Activated T-cell treated with anti-CD3 and anti-CD28 coated beads, Interleukin-2, amount 50 U/mL, for 72 hours (primary cell): ENCODE measurements around the gene LARP7. TPM values are rescaled to one million over a fixed set of nuclear protein-coding genes. Genes with fewer than 3 reads are reported as not detected.
"Not testable (repeated sequence)": the region's sequence is repeated elsewhere in the genome, so short reads cannot be mapped to it uniquely, and the experiment has no call there.

Source experiments
- ATAC-seq, 2 donors: fragments of 150-1000 bp; cut with Tn5 transposase; replicated peaks in 1 of 2; 2 replicates each; pipeline ENCODE4 v1.10.0; 2021; ENCODE audit warnings: moderate library complexity in 2 of 2, mild to moderate bottlenecking in 1 of 2
- DNase-seq, 2 donors: peaks; one replicate each; pipeline ENCODE4 v3.0.0; 2021 to 2022; ENCODE audit warnings: mixed read lengths in 1 of 2
- H3K27ac Mint-ChIP-seq: one replicate; pipeline ENCODE4 v1.8.0; 2022; ENCODE audit warnings: mild to moderate bottlenecking, moderate library complexity, mixed read lengths
- H3K27me3 Mint-ChIP-seq: one replicate; pipeline ENCODE4 v1.8.0; 2022; ENCODE audit warnings: low read depth, mixed read lengths
- H3K36me3 Mint-ChIP-seq, 2 donors: one replicate each; pipeline ENCODE4 v1.8.0; 2022; ENCODE audit warnings: mixed read lengths in 2 of 2, mild to moderate bottlenecking in 1 of 2; ENCODE audit not compliant: insufficient read depth in 2 of 2
- H3K4me1 Mint-ChIP-seq: one replicate; pipeline ENCODE4 v1.8.0; 2022; ENCODE audit warnings: low read depth, mixed read lengths
- H3K4me3 Mint-ChIP-seq, 2 donors: one replicate each; pipeline ENCODE4 v1.8.0; 2022; ENCODE audit warnings: mild to moderate bottlenecking in 2 of 2, mixed read lengths in 2 of 2, moderate library complexity in 2 of 2
- H3K9me3 Mint-ChIP-seq, 2 donors: one replicate each; pipeline ENCODE4 v1.8.0; 2022; ENCODE audit warnings: mixed read lengths in 2 of 2
- total RNA-seq, 2 donors: library from RNA; stranded (reverse); gene quantifications; one replicate each; pipeline ENCODE4 v1.2.3, GENCODE V29; 2022

The LARP7 gene
- total RNA-seq: 10 to 100 TPM; 45.7 to 49.1 TPM

DNA sequence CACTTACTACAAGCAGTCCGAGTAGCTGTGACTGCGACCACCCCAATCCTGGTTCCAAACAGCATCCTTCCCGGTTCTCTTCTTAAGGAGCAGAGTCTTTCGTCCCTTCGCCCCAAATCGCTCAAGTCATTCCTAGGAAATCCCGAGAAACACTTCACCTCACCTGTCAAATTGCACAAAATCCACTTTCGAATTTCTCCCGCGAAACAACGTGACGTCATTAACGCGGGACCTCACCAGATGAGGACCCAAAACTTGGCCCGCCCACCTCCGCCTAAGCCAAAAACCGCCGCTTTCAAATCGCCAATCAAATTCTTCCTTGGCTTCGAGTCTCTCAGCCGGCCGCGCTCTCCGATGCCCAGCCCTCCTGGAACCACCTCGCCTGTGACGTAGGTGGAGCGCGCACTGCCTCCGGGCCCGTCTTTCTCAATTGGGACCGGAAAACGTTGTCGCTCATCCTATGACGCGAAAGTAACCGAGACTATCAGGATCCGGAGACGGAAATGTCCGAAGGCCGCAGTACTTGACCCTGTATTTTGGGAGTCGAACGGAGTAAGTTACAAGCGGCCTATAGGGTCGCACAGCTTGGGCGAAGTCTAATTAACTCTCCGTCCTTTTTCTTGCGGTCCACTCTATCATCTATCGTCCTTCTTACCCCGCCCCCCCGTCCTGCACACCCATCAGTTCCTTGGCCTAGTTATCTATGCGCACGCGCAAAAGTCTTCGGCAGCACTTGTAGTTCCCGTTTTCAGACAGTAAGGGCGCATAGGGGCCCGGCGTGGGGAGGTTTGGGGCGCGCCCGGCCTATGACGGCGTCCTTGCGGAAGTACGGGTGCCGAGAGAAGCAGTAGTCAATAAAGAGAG lies at the start of gene LARP7, which contains the start of gene ZGRF1:
TSS of gene LARP7 (plus strand) at position 456 of the 864 bp plus-strand sequence. CDS start 7,527 bp downstream, outside the sequence.
TSS of gene ZGRF1 (minus strand) at position 222 of the 864 bp plus-strand sequence. CDS start 3,733 bp downstream, outside the sequence.
- Mint-ChIP-seq H3K27me3 (no peaks in the 10 kb centered on the region), H3K9me3 (no peaks in the 10 kb centered on the region), H3K36me3 (peaks cover 0 to 9% of the 10 kb centered on the region in 2 donors), H3K4me3 (no peak within 1 kb of the TSS), H3K4me1 (peaks cover 45% of the 10 kb centered on the region), H3K27ac (no peak within 1 kb of the TSS)
- ATAC-seq (peak; percentile 96 to 97), DNase-seq (peak; percentile 96 to 98)

DNA sequence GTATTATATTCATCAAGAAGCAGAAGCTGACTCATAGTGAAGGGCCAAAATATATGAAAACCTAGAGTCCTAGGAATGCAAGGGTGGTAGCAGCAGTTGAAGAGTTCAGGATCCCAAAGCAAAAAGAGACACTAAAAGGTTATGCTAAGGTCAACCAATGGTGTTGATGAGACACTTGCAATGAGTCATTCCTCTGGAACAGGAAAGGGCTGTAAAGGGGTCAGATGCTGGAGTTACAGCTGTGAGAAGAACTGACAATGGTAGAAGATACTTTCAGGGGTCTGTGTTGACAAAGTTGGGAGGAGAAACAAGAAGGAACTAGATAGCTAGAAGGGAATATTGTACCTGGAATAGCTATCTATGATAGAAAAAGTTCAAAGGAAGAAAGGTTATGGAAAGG lies 47.7 kb upstream of the LARP7 start:
- Mint-ChIP-seq H3K4me3 (no peak overlapping the region), H3K27ac (no peak overlapping the region), H3K4me1 (peaks cover 4% of the 10 kb centered on the region), H3K27me3 (no peaks in the 10 kb centered on the region), H3K9me3 (peaks cover 0 to 7% of the 10 kb centered on the region in 2 donors), H3K36me3 (peaks cover 7 to 11% of the 10 kb centered on the region in 2 donors)
- no peak for DNase-seq
- ATAC-seq: no peak

DNA sequence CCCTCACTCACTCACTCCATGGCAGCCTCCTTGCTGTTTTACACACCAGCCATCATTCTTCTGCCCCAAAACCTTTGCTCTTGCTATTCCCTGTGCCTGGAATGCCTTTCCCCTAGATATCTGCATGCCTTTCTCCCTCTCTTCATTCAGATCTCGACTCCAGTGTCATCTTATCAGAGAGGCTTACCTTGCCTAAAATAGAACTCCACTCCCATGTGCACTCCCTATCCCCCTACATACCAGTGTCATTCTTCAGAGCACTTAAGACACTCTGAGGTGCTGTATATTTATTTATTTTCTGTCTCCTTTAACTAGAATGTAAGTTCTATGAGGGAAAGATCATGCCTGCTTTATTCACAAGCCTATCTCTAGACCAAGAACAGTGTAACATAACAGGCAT lies 45.4 kb upstream of the LARP7 start:
- peaks cover 4% of the 10 kb centered on the region for H3K4me1 Mint-ChIP-seq
- peaks cover 0 to 7% of the 10 kb centered on the region in 2 donors for H3K9me3 Mint-ChIP-seq
- H3K27me3 Mint-ChIP-seq: no peaks in the 10 kb centered on the region
- H3K36me3 Mint-ChIP-seq: peaks cover 10 to 12% of the 10 kb centered on the region in 2 donors
- no peak overlapping the region for H3K4me3 Mint-ChIP-seq
- no peak for DNase-seq
- ATAC-seq: no peak
- no peak overlapping the region for H3K27ac Mint-ChIP-seq

DNA sequence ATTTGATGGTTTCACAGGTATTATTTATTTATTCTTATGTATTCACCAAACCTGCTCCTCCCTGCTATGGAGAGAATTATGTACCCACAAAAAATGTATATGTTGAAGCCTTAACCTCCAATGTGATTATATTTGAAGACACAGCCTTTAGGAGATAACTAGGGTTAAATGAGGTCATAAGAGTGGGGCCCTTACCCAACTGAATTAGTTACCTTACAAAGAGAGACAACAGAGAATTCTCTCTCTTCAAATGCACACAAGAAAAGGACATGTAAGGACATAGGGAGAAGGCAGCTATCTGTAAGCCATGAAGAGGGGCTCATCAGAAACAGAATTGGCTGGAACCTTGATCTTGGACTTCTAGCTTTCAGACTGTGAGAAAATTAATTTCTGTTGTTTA lies 44.2 kb upstream of the LARP7 start:
- Mint-ChIP-seq H3K4me1 (peaks cover 4% of the 10 kb centered on the region), H3K27ac (peak overlapping the region; percentile 5), H3K27me3 (no peaks in the 10 kb centered on the region), H3K4me3 (no peak overlapping the region), H3K9me3 (peaks cover 0 to 7% of the 10 kb centered on the region in 2 donors), H3K36me3 (peaks cover 10 to 12% of the 10 kb centered on the region in 2 donors)
- no peak for ATAC-seq
- no peak for DNase-seq

DNA sequence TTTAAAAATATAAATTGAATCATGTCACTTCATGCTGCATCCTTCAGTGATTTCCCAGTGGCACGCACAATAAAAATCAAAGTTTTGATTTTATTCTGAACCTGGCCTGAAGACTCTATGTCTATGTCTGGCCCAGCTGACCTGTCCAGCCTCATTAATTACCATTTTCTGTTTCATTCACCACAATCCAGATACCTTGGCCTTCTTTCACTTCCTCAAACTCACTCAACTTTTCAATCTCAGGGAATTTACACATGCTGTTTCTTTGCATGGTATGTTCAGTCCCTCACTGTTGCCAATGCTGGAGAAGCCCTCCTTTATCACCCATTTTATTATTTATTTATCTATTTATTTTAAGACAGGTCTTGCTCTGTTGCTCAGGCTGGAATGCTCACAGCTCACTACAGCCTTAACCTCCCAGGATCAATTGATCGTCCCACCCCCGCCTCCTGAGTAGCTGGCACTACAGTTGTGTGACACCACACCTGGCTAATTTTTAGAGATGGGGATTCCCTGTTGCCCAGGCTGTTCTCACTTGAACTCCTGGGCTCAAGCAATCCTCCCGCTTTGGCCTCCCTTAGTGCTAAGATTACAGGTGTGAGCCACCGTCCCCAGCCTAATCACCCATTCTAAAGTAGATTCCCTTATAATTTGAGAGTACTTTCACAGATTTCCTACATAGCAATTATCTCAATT lies 43.4 kb upstream of the LARP7 start:
- no peak overlapping the region for H3K27ac Mint-ChIP-seq
- ATAC-seq (no peak), DNase-seq (no peak)
- H3K36me3 Mint-ChIP-seq: peaks cover 10 to 12% of the 10 kb centered on the region in 2 donors
- H3K9me3 Mint-ChIP-seq: peaks cover 0 to 7% of the 10 kb centered on the region in 2 donors
- no peak overlapping the region for H3K4me3 Mint-ChIP-seq
- H3K27me3 Mint-ChIP-seq: no peaks in the 10 kb centered on the region
- peaks cover 4% of the 10 kb centered on the region for H3K4me1 Mint-ChIP-seq

DNA sequence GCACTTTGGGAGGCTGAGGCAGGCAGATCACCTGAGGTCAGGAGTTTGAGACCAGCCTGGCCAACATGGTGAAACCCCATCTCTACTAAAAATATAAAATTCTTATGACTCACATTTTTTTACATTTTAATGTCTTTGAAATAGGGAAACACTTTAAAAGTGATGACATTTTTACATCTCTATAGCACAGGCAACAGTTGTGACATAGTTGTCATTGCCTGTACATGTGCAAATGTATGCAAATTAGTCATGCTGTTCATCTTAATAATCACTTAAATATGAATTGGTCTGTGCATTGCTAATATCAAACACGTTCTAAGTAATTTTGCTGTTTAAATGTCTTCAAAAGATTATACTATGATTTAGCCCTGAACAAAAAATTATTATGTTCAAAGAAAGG lies 42.0 kb upstream of the LARP7 start:
- no peak overlapping the region for H3K27ac Mint-ChIP-seq
- H3K9me3 Mint-ChIP-seq: peaks cover 0 to 7% of the 10 kb centered on the region in 2 donors
- peaks cover 9 to 10% of the 10 kb centered on the region in 2 donors for H3K36me3 Mint-ChIP-seq
- no peak overlapping the region for H3K4me3 Mint-ChIP-seq
- ATAC-seq (no peak), DNase-seq (no peak)
- H3K4me1 Mint-ChIP-seq: no peaks in the 10 kb centered on the region
- no peaks in the 10 kb centered on the region for H3K27me3 Mint-ChIP-seq

DNA sequence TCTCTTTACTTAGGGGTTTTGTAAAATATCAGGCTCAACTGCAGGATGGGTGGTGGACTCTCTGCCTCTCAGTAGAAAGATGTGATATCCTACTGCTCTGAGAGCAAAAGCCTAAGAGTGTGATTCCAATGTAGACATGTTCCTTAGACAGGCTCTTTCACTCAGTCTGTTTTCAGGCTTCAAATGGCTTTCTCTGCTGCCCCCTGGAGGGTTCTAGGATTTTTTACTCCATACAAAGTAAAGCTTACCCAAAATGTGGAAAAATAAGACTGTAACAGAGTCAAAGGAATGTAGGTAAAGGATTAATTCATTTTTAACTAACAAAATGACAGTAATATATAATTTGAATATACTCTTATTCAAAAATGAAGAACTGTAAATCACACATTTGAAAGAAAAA lies 32.4 kb upstream of the LARP7 start:
- Mint-ChIP-seq H3K27me3 (no peaks in the 10 kb centered on the region), H3K4me3 (no peak overlapping the region), H3K9me3 (no peaks in the 10 kb centered on the region), H3K4me1 (no peaks in the 10 kb centered on the region), H3K27ac (no peak overlapping the region), H3K36me3 (peaks cover 2 to 3% of the 10 kb centered on the region in 2 donors)
- DNase-seq (peak; percentile 17 to 26), ATAC-seq (peak in 1 of 2 donors; percentile 39)

DNA sequence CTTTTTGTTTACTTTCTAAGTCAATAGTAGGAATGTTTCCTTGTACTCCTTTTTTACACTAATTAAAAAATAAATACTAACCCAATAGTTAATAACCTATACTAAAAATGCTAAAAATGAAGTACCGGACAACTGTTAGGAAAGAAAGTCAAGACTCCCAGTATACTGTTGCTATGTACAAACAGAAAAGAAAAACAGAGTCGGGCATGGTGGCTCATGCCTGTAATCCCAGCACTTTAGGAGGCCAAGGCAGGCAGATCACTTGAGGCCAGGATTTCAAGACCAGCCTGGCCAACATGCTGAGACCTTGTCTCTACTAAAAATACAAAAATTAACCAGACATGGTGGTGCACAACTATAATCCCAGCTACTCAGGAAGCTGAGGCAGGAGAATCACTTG lies 24.1 kb upstream of the LARP7 start:
- not testable (repeated sequence) for H3K4me3 Mint-ChIP-seq, DNase-seq, H3K4me1 Mint-ChIP-seq, H3K9me3 Mint-ChIP-seq, H3K27ac Mint-ChIP-seq, H3K27me3 Mint-ChIP-seq, H3K36me3 Mint-ChIP-seq, ATAC-seq

DNA sequence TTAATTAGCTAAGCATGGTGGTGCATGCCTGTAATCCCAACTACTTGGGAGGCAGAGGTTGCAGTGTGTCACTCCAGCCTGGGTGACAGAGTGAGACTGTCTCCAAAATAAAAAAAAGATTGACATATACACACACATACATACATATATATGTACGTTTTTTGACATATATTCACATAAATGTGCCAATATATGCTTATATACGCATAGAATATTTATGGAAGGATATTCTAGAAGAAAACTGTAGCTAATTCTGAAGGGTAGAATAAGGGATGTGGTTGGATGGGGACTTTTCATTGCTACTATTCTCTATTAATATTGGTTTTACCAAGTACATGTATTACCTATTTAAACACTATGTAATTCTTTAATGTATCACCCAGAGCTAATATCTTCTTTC lies 20.0 kb upstream of the LARP7 start:
- DNase-seq: no peak
- Mint-ChIP-seq H3K4me3 (no peak overlapping the region), H3K36me3 (peaks cover 2 to 12% of the 10 kb centered on the region in 2 donors)

DNA sequence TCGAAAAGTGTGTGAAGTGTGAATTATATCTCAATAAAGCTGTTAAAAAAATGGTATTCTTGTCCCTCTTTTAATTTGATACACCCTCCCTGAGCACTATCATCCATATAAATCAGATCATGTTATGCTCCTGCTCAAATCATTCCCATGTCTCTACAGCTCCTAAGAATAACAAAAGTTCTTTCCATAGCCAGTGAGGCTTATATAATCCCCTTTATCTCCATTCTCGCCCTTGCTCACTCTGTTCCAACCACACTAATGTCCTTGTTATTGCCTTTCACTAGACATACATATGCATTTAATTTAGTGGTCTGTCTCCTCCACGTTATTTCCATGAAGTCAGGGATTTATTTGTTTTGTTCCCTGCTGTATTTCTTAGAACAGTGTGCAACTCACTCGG lies 10.7 kb upstream of the LARP7 start:
- no peak for ATAC-seq
- no peak overlapping the region for H3K27ac Mint-ChIP-seq
- H3K36me3 Mint-ChIP-seq: peaks cover 10 to 18% of the 10 kb centered on the region in 2 donors

More for the DNA sequence above, 20.0 kb upstream of the LARP7 start:
- ATAC-seq: no peak
- H3K27me3 Mint-ChIP-seq: no peaks in the 10 kb centered on the region
- no peaks in the 10 kb centered on the region for H3K9me3 Mint-ChIP-seq
- no peaks in the 10 kb centered on the region for H3K4me1 Mint-ChIP-seq
- H3K27ac Mint-ChIP-seq: no peak overlapping the region

DNA sequence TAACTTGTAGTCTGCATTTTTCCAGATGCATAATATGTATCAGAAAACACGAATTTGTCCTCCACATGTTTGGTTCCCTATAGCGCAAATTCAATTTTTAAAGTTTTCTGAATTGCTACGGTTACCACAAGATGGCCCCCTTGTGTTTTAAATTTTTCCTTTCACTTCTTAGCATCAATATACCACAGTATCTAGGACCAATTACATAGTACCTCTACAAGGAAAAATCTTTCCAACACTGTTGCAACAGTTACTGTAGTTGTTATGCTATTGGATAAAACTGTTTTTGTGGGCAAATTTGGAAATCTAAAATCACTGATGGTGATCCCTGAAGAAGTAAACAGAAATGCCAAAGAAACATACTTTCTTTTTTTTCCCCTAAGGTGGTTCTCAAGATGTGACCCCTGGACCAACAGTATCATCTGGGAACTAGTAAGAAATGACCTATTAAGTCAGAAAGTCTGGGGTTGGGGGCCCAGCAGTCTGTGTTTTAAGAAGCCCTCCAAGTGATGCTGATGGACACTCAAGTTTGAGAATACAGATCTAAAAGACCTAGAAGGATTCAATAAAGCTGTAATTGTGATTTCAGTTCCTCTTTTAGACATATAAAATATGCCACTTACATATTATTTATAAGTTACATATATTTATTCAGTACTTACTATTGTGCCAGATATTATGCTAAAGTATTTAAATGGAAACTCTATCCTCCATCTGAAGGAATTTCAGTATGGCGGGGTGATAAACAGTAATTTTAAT lies 3.3 kb upstream of the LARP7 start:
- ATAC-seq (no peak), DNase-seq (no peak)
- Mint-ChIP-seq H3K36me3 (peaks cover 0 to 4% of the 10 kb centered on the region in 2 donors), H3K9me3 (no peaks in the 10 kb centered on the region), H3K4me3 (peak overlapping the region in 1 of 2 donors; percentile 44), H3K27ac (no peak overlapping the region), H3K4me1 (peaks cover 25% of the 10 kb centered on the region), H3K27me3 (no peaks in the 10 kb centered on the region)

More for the DNA sequence above, 10.7 kb upstream of the LARP7 start:
- Mint-ChIP-seq H3K27me3 (no peaks in the 10 kb centered on the region), H3K4me3 (no peak overlapping the region), H3K9me3 (no peaks in the 10 kb centered on the region), H3K4me1 (no peaks in the 10 kb centered on the region)
- DNase-seq: no peak

DNA sequence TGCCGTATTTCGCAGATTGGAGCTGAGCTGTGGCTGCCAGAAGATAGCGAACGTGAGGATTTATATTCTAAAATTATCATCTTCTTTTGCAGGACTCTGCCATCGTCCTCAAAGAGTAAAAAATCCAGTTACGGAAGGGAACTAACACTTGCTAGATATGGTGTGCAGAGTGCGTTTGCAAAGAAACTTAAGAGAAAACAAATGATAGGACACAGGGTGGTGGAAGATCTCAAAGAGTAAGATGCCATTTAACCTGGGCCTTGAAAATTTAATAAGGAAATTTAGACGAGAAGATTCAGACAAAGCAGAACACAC lies 566 bp downstream of the LARP7 start:
- H3K27ac Mint-ChIP-seq: no peak overlapping the region
- no peaks in the 10 kb centered on the region for H3K9me3 Mint-ChIP-seq
- ATAC-seq: no peak

DNA sequence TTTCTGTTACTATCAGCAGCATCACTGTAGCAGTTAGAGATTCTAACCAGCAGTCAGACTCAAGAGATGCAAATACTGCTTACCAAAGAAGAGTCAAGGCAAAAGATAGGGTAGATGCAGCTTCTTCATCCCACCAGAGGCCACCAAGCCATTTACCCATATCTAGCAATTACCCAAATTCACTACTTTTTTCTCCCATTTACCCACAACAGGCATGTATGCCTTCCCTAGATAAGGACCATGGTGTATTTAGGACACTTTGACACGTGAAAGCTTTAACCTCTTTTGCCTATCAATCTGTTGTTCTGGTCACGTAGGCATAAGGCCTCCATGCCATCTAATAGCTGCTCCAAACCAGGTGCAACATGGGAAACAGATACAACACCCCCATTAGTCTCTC lies 5.6 kb downstream of the LARP7 start:
- DNase-seq (no peak), ATAC-seq (no peak)
- Mint-ChIP-seq H3K9me3 (no peaks in the 10 kb centered on the region), H3K4me1 (peaks cover 28% of the 10 kb centered on the region), H3K4me3 (no peak overlapping the region), H3K27ac (peak overlapping the region; percentile 81), H3K27me3 (no peaks in the 10 kb centered on the region), H3K36me3 (peaks cover 4 to 16% of the 10 kb centered on the region in 2 donors)

More for the DNA sequence above, 566 bp downstream of the LARP7 start:
- no peaks in the 10 kb centered on the region for H3K27me3 Mint-ChIP-seq
- H3K4me1 Mint-ChIP-seq: peaks cover 47% of the 10 kb centered on the region
- no peak overlapping the region for H3K4me3 Mint-ChIP-seq
- DNase-seq: no peak
- H3K36me3 Mint-ChIP-seq: peaks cover 0 to 6% of the 10 kb centered on the region in 2 donors
